ENCODE results near the gene MGST1.

DNA sequence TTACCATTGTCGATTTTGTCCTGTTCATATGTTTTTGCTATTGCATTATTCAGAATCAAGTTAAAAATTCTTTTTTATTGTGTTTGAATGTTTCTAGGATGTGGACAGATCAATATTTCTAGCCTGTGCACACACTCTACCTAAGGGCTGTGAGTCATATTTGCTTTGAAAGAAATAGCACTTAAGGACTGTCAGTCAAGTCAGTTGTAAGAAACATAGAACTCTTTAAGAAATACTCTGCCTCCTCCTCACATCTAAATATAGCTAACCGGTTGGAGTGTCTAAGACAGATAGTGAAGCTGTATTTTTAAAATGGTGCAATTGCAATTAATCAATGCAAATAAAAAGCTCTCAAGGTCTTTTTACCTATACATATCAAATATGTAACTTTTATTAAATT is 17.9 kb upstream of the MGST1 start:
- TF ChIP-seq POLR2A (IDR thresholded peaks at IDR 0.05) (no peak), POLR2AphosphoS5 (IDR thresholded peaks at IDR 0.05) (no peak)
- TF ChIP-seq, protein P1, sequence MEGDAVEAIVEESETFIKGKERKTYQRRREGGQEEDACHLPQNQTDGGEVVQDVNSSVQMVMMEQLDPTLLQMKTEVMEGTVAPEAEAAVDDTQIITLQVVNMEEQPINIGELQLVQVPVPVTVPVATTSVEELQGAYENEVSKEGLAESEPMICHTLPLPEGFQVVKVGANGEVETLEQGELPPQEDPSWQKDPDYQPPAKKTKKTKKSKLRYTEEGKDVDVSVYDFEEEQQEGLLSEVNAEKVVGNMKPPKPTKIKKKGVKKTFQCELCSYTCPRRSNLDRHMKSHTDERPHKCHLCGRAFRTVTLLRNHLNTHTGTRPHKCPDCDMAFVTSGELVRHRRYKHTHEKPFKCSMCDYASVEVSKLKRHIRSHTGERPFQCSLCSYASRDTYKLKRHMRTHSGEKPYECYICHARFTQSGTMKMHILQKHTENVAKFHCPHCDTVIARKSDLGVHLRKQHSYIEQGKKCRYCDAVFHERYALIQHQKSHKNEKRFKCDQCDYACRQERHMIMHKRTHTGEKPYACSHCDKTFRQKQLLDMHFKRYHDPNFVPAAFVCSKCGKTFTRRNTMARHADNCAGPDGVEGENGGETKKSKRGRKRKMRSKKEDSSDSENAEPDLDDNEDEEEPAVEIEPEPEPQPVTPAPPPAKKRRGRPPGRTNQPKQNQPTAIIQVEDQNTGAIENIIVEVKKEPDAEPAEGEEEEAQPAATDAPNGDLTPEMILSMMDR (IDR thresholded peaks at IDR 0.05) = no peak

All from suprapubic skin (tissue), 4 donors.